Breast epithelium (tissue), 4 donors: Measurements from ENCODE around the gene NAA80. TPM values are rescaled to one million over a fixed set of nuclear protein-coding genes. Genes with fewer than 3 reads are reported as not detected.
A peak's percentile ranks its signal among the peaks of the same experiment; 100 is the strongest.

Experiments used
- DNase-seq, 2 donors: peaks; one replicate each; pipeline ENCODE4 v3.0.0-alpha.2; 2019; ENCODE audit warnings: low spot score in 2 of 2
- H3K27ac ChIP-seq, 2 donors: fragments of 200-600 bp; sonication (generic) in 1 of 2; one replicate each; pipeline ENCODE4 v1.5.1; 2016 to 2019; ENCODE audit warnings: mild to moderate bottlenecking in 1 of 2
- H3K27me3 ChIP-seq, 2 donors: fragments of 200-600 bp; sonication (generic) in 1 of 2; one replicate each; pipeline versions ENCODE4 v1.5.1 to v1.6.0; 2017 to 2019; ENCODE audit warnings: control low read depth in 1 of 2, mild to moderate bottlenecking in 1 of 2
- H3K36me3 ChIP-seq: fragments of 200-600 bp; one replicate; pipeline ENCODE4 v1.5.1; 2019
- H3K4me1 ChIP-seq, 2 donors: fragments of 200-600 bp; sonication (generic); one replicate each; pipeline ENCODE4 v1.5.1; 2016 to 2019; ENCODE audit warnings: control low read depth in 1 of 2
- H3K4me3 ChIP-seq, 3 donors: fragments of 200-600 bp; sonication (generic); 1 replicate in 2 of 3; 2 replicates in 1 of 3; pipeline ENCODE4 v1.5.1; 2016 to 2019; ENCODE audit warnings: mild to moderate bottlenecking in 3 of 3, moderate library complexity in 2 of 3
- H3K9me3 ChIP-seq, 2 donors: fragments of 200-600 bp; sonication (generic) in 1 of 2; one replicate each; pipeline ENCODE4 v1.5.1; 2016 to 2019; ENCODE audit warnings: control low read depth in 1 of 2
- POLR2A ChIP-seq: fragments of 450-650 bp; IDR thresholded peaks from one replicate; pipeline ENCODE4 v1.6.1; 2016; ENCODE audit warnings: antibody characterized with exemption, mild to moderate bottlenecking, moderate library complexity
- POLR2AphosphoS5 ChIP-seq, 3 donors: sonication (generic); formaldehyde crosslinking; IDR thresholded peaks; one replicate each; pipeline ENCODE4 v1.6.1; 2017; ENCODE audit warnings: antibody characterized with exemption in 3 of 3
- intact Hi-C: fragments of 100-400 bp; cut with DNase I; formaldehyde crosslinking; loops from one replicate; pipeline ENCODE4 v1.15.1; 2023; ENCODE audit warnings: low total_unique reads
- total RNA-seq, 3 donors: library from RNA; depleted of rRNA; stranded (reverse); fragments of >200 nt; gene quantifications; one replicate each; pipeline ENCODE4 v1.1.0, GENCODE V29; 2016
- TF ChIP-seq, protein P1 (sequence below), 3 donors: fragments of 450-650 bp; IDR thresholded peaks; one replicate each; pipeline ENCODE4 v1.5.1; 2016 to 2017; ENCODE audit warnings: antibody characterized with exemption in 3 of 3, mild to moderate bottlenecking in 3 of 3, moderate library complexity in 3 of 3

The NAA80 gene
- total RNA-seq, 3 donors from 2014 or later, result 6.0 to 8.8 (median 8.5) TPM

DNA sequence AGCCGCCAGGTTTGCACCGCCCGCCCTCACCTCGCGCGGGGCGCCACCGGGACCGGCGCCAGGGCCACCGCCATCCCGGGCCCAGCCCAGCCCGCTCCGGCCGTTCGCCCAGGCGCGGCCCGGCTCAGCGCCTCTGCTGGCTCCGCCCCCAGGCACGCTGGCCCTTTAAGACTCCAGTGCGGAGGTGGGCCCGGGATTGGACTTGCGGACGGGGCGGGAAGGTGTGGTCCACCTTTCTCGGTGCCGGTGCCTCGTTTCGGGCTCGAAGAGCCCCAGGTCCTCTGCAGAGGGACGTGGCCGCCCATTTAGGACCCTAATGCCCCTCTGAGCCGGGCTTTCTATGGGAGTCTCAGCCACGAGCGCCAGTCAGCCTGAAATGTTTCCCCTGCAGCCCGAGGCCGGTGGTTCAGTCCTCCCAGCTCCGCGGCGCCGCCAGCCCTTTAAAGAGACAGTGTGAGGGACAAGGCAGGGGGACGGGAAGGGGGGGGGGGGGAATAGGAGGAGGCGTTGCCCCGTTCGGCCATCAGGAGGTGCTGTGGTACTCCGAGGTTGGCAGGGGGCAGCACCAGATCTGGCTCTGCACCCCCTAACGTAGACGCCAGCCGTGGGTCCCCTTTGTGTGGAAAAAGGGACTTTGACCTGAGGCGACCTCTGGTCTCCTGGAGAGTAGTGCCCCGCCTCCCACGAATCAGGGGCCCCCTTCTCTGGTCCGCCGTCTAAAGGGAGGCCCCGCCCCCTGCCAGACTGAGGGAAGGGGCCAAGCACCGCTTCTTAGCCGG lies 22.3 kb upstream of the NAA80 start:
- peak; percentile 86 to 87 for DNase-seq
- Histone ChIP-seq H3K4me1 (peaks cover 18 to 41% of the 10 kb centered on the region in 2 donors), H3K27me3 (no peaks in the 10 kb centered on the region), H3K27ac (peak overlapping the region; percentile 93 to 94), H3K9me3 (no peaks in the 10 kb centered on the region), H3K4me3 (peak overlapping the region; percentile 54 to 85 (median 79)), H3K36me3 (no peaks in the 10 kb centered on the region)
- TF ChIP-seq POLR2AphosphoS5 (IDR thresholded peaks at IDR 0.05), result peak; percentile 23 to 52 (median 30)
- TF ChIP-seq, protein P1, sequence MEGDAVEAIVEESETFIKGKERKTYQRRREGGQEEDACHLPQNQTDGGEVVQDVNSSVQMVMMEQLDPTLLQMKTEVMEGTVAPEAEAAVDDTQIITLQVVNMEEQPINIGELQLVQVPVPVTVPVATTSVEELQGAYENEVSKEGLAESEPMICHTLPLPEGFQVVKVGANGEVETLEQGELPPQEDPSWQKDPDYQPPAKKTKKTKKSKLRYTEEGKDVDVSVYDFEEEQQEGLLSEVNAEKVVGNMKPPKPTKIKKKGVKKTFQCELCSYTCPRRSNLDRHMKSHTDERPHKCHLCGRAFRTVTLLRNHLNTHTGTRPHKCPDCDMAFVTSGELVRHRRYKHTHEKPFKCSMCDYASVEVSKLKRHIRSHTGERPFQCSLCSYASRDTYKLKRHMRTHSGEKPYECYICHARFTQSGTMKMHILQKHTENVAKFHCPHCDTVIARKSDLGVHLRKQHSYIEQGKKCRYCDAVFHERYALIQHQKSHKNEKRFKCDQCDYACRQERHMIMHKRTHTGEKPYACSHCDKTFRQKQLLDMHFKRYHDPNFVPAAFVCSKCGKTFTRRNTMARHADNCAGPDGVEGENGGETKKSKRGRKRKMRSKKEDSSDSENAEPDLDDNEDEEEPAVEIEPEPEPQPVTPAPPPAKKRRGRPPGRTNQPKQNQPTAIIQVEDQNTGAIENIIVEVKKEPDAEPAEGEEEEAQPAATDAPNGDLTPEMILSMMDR (IDR thresholded peaks at IDR 0.05), result peak in 2 of 3 donors; percentile 45 to 47
- no peak for TF ChIP-seq POLR2A
- intact Hi-C loops, result no loop called here

DNA sequence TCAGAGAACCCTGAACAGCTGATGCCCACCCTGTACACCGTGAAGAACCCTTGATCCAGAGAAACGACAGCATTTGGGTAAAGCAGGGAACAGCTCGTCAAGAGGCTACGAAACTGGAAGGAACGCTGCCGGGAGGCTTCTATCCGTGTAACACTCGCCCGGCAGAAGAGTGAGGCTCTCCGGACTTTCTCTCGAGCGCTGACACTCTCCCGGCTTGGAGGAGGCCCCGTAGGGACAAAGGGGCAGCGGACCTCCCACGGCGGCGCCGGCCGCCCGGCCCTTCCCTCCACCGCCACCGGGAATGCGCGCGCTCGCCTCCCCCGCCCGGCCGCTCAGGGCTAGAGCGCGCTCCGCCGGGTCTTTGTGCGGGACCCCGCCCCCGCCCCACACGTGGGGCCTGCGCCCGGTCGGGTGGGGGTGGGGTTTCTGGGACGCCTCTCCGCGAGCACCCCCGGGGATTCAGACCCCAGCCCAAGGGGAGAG lies 21.7 kb upstream of the NAA80 start:
- peaks cover 18 to 45% of the 10 kb centered on the region in 2 donors for H3K4me1 ChIP-seq
- TF ChIP-seq, protein P1 (IDR thresholded peaks at IDR 0.05), result no peak
- TF ChIP-seq POLR2AphosphoS5 (IDR thresholded peaks at IDR 0.05) (no peak), POLR2A (no peak)
- DNase-seq, result peak in 1 of 2 donors; percentile 61
- H3K27me3 ChIP-seq, result no peaks in the 10 kb centered on the region
- H3K9me3 ChIP-seq, result no peaks in the 10 kb centered on the region
- intact Hi-C loops, result no loop called here
- peak overlapping the region; percentile 93 to 94 for H3K27ac ChIP-seq
- H3K36me3 ChIP-seq, result no peaks in the 10 kb centered on the region
- peak overlapping the region; percentile 54 to 85 (median 79) for H3K4me3 ChIP-seq

DNA sequence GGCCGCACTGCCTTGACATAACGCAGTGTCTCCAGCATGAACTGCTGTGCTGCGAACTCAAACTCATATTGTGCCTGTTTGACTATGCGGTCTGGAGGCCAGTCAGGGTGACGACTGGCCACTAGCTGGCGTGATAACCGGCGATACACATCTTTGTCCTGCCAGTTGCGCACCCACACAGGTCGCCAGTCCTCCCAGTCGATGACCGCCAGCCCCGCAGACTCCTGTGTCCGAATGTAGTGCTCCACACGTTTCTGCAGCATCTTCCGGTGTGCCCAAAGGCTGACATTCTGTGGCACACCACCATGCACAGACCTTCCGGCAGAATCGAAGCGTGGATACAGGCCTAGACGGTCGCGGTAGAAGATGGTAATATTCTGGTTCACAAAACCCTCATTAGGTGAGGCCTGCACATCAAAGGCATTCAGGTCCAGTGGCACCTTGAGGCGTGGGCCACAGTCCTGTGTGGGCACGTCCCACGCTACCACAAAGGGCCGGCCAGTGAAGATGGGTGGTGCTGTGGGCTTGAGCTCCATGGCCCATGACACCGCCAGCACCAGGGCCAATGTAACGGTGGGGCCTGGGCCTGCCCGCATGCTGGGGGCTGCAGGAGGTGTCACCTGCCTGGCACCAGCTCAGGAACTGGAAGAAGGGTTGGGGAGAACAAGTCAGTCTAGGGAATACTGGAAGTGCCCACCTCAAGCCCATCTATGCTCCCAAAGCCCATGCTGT lies 20.9 kb upstream of the NAA80 start:
- H3K4me3 ChIP-seq, result peak overlapping the region; percentile 54 to 85 (median 79)
- no peak for DNase-seq
- peaks cover 18 to 45% of the 10 kb centered on the region in 2 donors for H3K4me1 ChIP-seq
- H3K27me3 ChIP-seq, result no peaks in the 10 kb centered on the region
- peak overlapping the region; percentile 93 to 94 for H3K27ac ChIP-seq
- no peaks in the 10 kb centered on the region for H3K36me3 ChIP-seq
- intact Hi-C loops, result no loop called here
- TF ChIP-seq, protein P1 (IDR thresholded peaks at IDR 0.05), result no peak
- no peak for TF ChIP-seq POLR2A
- no peak for TF ChIP-seq POLR2AphosphoS5 (IDR thresholded peaks at IDR 0.05)
- H3K9me3 ChIP-seq, result no peaks in the 10 kb centered on the region

DNA sequence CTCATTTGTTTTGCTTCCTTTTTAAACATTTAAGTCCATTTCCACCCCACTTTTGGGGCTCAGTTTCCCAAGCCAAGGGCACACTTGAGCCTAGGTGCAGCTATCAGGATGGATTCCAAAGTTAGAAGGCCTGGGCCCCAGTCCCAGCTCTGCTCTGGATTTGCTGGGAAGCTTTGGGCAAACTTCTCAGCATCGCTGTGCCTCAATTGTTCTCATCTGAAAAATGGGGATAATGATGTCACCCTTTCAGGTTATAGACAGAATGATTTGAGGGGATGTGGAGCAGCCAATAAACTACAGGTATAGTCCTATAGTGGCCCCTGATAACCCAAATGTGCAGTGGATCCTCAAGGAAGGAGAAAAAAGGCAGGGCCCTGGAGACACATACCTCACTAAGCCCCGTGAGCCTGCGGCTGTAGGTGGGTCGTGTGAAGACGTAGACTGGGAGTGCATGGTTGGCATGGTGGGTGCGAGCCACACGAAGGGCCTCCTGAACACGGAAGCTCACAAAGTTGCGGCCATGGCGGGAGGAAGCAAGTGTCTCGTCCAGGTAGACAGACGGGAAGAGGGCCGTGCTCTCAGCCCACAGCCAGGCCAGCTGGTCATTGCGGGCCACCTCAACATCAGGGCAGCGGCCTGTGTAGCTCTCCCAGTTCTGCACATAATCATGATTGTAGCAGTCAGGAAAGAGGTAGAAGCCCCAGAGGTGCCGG lies 20.1 kb upstream of the NAA80 start:
- H3K27ac ChIP-seq, result peak overlapping the region; percentile 94
- intact Hi-C loops, result no loop called here
- TF ChIP-seq, protein P1 (IDR thresholded peaks at IDR 0.05), result no peak
- no peak for TF ChIP-seq POLR2AphosphoS5 (IDR thresholded peaks at IDR 0.05)
- no peaks in the 10 kb centered on the region for H3K9me3 ChIP-seq
- no peaks in the 10 kb centered on the region for H3K27me3 ChIP-seq
- no peaks in the 10 kb centered on the region for H3K36me3 ChIP-seq
- peaks cover 18 to 45% of the 10 kb centered on the region in 2 donors for H3K4me1 ChIP-seq
- peak overlapping the region; percentile 54 to 85 (median 79) for H3K4me3 ChIP-seq
- DNase-seq, result no peak
